Activated CD8-positive, alpha-beta memory T cell treated with anti-CD3 and anti-CD28 coated beads, Interleukin-2, amount 10 ng/mL, durations not matched to agents 7 days and 5 days (primary cell): ENCODE data around the gene PPIP5K2. TPM values are rescaled to one million over a fixed set of nuclear protein-coding genes. Genes with fewer than 3 reads are reported as not detected.
A peak's percentile ranks its signal among the peaks of the same experiment; 100 is the strongest.
"Not testable (repeated sequence)": the region's sequence is repeated elsewhere in the genome, so short reads cannot be mapped to it uniquely, and the experiment has no call there.

Experiments
- ATAC-seq: fragments of 150-1000 bp; cut with Tn5 transposase; one replicate; pipeline ENCODE4 v1.10.0; 2021; ENCODE audit warnings: moderate library complexity
- CTCF ChIA-PET: fragments of 350-600 bp; sonication (Branson Sonifier 250); formaldehyde crosslinking; loops from one replicate; lab custom pipeline; 2021; ENCODE audit warnings: antibody characterized with exemption; lab: Charles Lee
- DNase-seq: peaks from one replicate; pipeline ENCODE4 v3.0.0-alpha.2; 2020
- H3K27ac Mint-ChIP-seq: one replicate; pipeline ENCODE4 v1.8.0; 2021; ENCODE audit warnings: mild to moderate bottlenecking, mixed read lengths
- H3K27me3 Mint-ChIP-seq: one replicate; pipeline ENCODE4 v1.8.0; 2021; ENCODE audit warnings: mixed read lengths
- H3K36me3 Mint-ChIP-seq: one replicate; pipeline ENCODE4 v1.8.0; 2021; ENCODE audit warnings: mild to moderate bottlenecking, mixed read lengths
- H3K4me1 Mint-ChIP-seq: one replicate; pipeline ENCODE4 v1.8.0; 2021; ENCODE audit warnings: mixed read lengths
- H3K4me3 Mint-ChIP-seq: one replicate; pipeline ENCODE4 v1.8.0; 2021; ENCODE audit warnings: mild to moderate bottlenecking, moderate library complexity, mixed read lengths
- H3K9me3 Mint-ChIP-seq: one replicate; pipeline ENCODE4 v1.8.0; 2022; ENCODE audit warnings: low read depth, mixed read lengths
- total RNA-seq, 2 experiments: library from RNA; stranded (reverse); gene quantifications; one replicate each; pipeline ENCODE4 v1.2.3, GENCODE V29; 2021

Gene PPIP5K2
- 10 to 100 TPM; 61.4 to 62.6 TPM for total RNA-seq

DNA sequence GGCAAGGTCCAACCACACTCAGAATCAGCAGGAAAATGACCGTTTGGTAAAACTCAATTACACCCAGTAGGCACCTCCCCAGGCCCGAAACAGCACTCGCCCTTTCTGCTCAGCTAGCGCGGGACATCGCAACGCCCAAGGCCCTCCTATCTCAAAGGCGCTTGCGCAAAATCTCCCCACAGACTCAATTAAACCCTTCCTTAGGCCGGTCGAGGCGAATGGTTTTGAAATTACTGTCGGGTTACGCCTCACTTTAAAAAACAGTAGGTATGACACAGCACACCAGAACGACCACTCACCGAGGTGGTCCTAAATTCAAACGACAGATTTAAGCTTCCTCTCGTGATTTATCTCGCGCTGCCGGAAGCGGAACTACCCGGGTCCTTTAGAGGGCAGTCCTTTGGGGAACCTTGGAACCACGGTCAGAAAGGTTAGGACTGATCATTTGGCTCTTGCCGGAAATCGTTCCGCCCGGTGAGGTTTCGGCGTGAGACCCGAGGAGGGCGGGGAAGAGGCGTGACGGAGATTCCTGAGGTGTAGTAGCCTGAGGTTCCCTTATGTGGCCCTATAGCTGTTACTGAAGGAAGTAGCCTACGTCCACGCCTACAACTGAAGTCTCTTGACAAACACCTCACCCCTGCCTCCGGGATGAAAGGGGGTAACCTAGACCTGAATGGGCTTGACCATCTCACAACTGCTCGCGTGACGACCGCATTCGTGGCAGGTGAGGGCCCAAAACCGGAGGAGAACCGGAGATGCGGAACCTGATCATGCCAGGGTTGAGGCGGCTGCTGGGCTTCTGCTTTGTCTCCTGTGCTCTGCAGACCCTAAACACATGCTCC is at the start of gene PPIP5K2, which contains the start of gene GIN1:
Gene PPIP5K2, plus strand, starts transcription at position 537 of the 842 bp plus-strand sequence. CDS start 9,289 bp downstream, outside the sequence.
Gene GIN1, minus strand, starts transcription at position 374 of the 842 bp plus-strand sequence. CDS start 11,431 bp downstream, outside the sequence.
- Mint-ChIP-seq H3K36me3 (peaks cover 13% of the 10 kb centered on the region), H3K4me1 (peaks cover 41% of the 10 kb centered on the region)
- peak; percentile 91 for ATAC-seq

DNA sequence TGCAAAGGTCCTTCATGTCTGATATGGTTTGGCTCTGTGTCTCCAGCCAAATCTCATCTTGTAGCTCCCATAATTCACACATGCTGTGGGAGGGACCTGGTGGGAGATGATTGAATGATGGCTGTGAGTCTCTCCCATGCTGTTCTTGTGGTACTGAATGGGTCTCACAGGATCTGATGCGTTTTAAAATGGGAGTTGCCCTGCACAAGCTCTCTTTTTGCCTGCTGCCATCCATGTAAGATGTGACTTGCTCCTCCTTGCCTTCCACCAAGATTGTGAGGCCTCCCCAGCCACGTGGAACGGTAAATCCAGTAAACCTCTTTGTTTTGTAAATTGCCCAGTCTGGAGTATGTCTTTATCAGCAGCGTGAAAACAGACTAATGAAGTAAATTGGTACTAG is 46.6 kb upstream of the PPIP5K2 start:
- ATAC-seq, DNase-seq, H3K4me3 Mint-ChIP-seq, H3K27ac Mint-ChIP-seq, CTCF ChIA-PET, H3K27me3 Mint-ChIP-seq, H3K4me1 Mint-ChIP-seq, H3K36me3 Mint-ChIP-seq: not testable (repeated sequence)
- peaks cover 25% of the 10 kb centered on the region for H3K9me3 Mint-ChIP-seq

More for the DNA sequence above, at the start of gene PPIP5K2, which contains the start of gene GIN1:
- CTCF ChIA-PET: interaction anchor here (1.0 to 1.8 kb wide), 6 partner anchors 17 to 357 kb away, joined by 3 to 5 read pairs (median 3); partner anchors contain the start of gene MACIR
- DNase-seq: peak; percentile 98
- Mint-ChIP-seq H3K4me3 (peak within 1 kb of the TSS; percentile 81), H3K27me3 (no peaks in the 10 kb centered on the region), H3K27ac (peak within 1 kb of the TSS; percentile 98), H3K9me3 (no peaks in the 10 kb centered on the region)

DNA sequence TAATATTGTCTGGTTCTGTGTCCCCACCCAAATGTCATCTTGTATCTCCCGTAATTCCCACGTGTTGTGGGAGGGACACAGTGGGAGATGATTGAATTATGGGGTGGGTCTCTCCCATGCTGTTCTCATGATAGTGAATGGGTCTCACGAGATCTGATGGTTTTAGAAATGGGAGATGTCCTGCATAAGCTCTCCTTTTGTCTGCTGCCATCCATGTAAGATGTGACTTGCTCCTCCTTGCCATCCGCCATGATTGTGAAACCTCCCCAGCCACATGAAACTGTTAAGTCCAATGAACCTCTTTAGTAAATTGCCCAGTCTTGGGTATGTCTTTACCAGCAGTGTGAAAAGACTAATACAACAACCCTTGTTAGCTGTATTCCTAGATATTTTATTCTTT is 44.7 kb upstream of the PPIP5K2 start:
- Mint-ChIP-seq H3K36me3 (no peaks in the 10 kb centered on the region), H3K4me3 (no peak overlapping the region), H3K4me1 (no peaks in the 10 kb centered on the region), H3K27me3 (peaks cover 2% of the 10 kb centered on the region), H3K27ac (no peak overlapping the region), H3K9me3 (peaks cover 25% of the 10 kb centered on the region)
- ATAC-seq: no peak
- CTCF ChIA-PET: no interaction called here
- DNase-seq: no peak

DNA sequence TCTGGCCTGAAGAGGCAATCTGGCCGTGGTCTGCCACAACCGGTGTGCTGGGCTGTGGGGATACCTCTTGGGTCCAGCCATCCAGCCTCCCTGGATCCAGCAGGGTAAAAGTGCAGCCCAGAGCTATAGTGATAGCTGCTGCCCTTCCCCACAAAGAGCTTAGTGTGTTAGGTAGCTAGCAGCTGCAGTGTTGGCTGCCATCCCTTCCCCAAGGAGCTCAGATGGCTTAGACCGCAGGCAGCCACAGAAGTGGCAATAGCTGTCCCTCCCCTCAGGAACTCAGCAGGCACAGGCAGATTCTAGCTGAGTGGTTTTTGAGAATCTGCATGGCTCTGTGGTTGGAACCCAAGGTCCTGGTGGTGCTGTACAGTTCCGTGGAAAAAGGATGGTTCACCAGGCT is 40.3 kb upstream of the PPIP5K2 start:
- CTCF ChIA-PET: no interaction called here
- ATAC-seq: no peak
- H3K9me3 Mint-ChIP-seq: peaks cover 37% of the 10 kb centered on the region
- no peak for DNase-seq
- H3K4me1 Mint-ChIP-seq: no peaks in the 10 kb centered on the region
- no peak overlapping the region for H3K27ac Mint-ChIP-seq
- H3K4me3 Mint-ChIP-seq: no peak overlapping the region
- H3K36me3 Mint-ChIP-seq: peaks cover 3% of the 10 kb centered on the region
- H3K27me3 Mint-ChIP-seq: peaks cover 3% of the 10 kb centered on the region

DNA sequence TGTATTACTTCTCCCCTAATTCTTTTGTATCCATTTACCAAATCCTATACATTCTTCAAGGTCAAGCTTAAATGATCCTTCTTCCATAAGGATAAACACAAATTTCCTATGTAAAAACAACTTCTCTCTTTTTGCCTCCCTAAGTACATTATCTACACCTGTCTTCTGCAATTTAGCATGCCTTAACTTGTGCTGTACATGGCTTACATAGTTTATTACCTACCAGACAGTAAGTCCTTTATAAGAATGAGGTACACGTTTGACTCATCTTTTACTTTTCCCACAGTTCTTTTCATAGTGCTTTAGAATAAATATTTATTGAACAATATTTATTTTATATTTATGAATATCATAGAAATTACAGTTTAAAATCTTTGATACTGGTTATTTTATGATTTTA is 33.6 kb upstream of the PPIP5K2 start:
- no peaks in the 10 kb centered on the region for H3K4me1 Mint-ChIP-seq
- ATAC-seq: no peak
- no peak overlapping the region for H3K27ac Mint-ChIP-seq
- peaks cover 19% of the 10 kb centered on the region for H3K9me3 Mint-ChIP-seq
- CTCF ChIA-PET: no interaction called here
- H3K27me3 Mint-ChIP-seq: peaks cover 3% of the 10 kb centered on the region
- no peak overlapping the region for H3K4me3 Mint-ChIP-seq
- H3K36me3 Mint-ChIP-seq: peaks cover 21% of the 10 kb centered on the region
- no peak for DNase-seq

DNA sequence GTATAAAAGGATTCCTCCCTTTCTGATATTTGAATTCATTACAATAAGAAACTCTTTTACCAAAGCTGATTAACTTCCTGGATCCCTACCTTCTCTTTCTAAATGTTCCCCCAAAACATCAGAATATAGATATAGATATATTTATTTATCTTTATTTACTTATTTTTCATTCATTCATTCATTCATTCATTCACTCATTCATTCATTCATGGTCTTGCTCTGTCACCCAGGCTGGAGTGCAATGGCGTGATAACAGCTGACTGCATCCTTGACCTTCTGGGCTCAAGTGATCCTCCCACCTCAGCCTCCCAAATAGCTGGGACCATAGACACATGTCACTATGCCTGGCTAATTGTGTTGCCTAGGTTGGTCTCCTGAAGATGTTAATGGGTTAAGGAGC is 30.8 kb upstream of the PPIP5K2 start:
- no peaks in the 10 kb centered on the region for H3K4me1 Mint-ChIP-seq
- no peaks in the 10 kb centered on the region for H3K27me3 Mint-ChIP-seq
- peaks cover 3% of the 10 kb centered on the region for H3K9me3 Mint-ChIP-seq
- no peak overlapping the region for H3K27ac Mint-ChIP-seq
- peaks cover 30% of the 10 kb centered on the region for H3K36me3 Mint-ChIP-seq
- no peak for ATAC-seq
- DNase-seq: no peak
- no peak overlapping the region for H3K4me3 Mint-ChIP-seq
- CTCF ChIA-PET: interaction anchor here (1.0 kb wide), 1 partner anchor 135 kb away, joined by 4 read pairs; no protein-coding TSS in a partner anchor

DNA sequence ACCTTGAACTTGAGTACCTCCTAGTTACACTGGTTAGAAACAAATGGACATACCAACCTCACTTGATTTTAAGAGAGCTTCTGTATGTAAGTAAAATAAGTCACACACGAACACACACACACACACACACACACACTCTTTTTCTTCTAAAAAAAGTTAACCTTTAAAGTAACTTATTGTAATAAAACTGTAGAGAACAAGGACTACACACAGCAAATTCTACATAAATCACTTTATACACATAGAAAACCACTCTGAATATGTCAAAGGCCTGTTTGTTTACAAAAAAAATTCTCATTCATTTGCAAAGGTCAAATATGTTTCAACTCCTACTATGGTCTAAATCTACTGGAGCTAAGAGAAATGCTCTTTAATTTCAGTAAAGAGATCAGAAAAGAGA is 29.3 kb upstream of the PPIP5K2 start:
- no peak overlapping the region for H3K4me3 Mint-ChIP-seq
- H3K27me3 Mint-ChIP-seq: no peaks in the 10 kb centered on the region
- ATAC-seq (no peak), DNase-seq (no peak)
- no peaks in the 10 kb centered on the region for H3K4me1 Mint-ChIP-seq
- H3K36me3 Mint-ChIP-seq: peaks cover 23% of the 10 kb centered on the region
- peaks cover 2% of the 10 kb centered on the region for H3K9me3 Mint-ChIP-seq
- CTCF ChIA-PET: no interaction called here
- no peak overlapping the region for H3K27ac Mint-ChIP-seq

DNA sequence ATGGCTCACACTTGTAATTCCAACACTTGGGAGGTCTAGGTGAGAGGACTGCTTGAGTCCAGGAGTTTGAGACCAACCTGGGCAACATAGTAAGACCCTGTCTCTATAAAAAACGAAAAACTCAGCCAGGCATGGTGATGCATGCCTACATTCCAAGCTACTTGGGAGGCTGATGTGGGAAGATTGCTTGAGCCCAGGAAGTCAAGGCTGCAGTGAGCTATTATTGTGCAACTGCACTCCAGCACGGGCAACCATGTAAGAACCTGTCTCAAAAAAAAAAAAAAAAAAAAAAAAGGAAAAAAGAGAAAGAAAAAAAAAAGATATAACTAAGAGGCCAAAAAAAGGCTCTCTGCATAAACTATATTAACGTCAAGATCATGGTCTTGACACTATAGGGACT is 27.4 kb upstream of the PPIP5K2 start:
- no peaks in the 10 kb centered on the region for H3K9me3 Mint-ChIP-seq
- H3K36me3 Mint-ChIP-seq: peaks cover 24% of the 10 kb centered on the region

DNA sequence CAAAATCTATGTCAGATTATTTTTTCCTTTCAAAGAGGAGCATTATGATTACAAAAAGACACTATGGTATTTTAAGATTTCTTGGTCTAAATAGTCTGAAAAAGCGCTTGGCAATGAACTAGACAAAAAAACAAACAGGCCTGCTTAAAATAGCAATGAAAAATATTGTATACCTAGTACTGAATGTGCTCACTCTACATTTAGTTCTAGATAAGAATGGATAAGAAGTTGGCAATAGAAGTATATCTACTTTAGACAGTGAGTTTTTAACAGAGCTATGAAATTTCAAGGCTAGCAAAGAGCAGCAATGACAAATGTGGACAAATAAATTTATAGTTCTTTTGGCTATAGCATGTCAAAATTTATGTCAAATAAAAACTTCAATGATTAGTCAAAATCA is 26.4 kb upstream of the PPIP5K2 start:
- CTCF ChIA-PET: no interaction called here
- H3K4me3 Mint-ChIP-seq: no peak overlapping the region
- peaks cover 21% of the 10 kb centered on the region for H3K36me3 Mint-ChIP-seq
- no peaks in the 10 kb centered on the region for H3K27me3 Mint-ChIP-seq
- H3K9me3 Mint-ChIP-seq: no peaks in the 10 kb centered on the region
- H3K27ac Mint-ChIP-seq: no peak overlapping the region
- no peak for ATAC-seq
- no peak for DNase-seq
- H3K4me1 Mint-ChIP-seq: no peaks in the 10 kb centered on the region

More for the DNA sequence above, 27.4 kb upstream of the PPIP5K2 start:
- Mint-ChIP-seq H3K27ac (no peak overlapping the region), H3K4me3 (no peak overlapping the region), H3K4me1 (no peaks in the 10 kb centered on the region), H3K27me3 (no peaks in the 10 kb centered on the region)
- no peak for DNase-seq
- CTCF ChIA-PET: no interaction called here
- ATAC-seq: no peak

DNA sequence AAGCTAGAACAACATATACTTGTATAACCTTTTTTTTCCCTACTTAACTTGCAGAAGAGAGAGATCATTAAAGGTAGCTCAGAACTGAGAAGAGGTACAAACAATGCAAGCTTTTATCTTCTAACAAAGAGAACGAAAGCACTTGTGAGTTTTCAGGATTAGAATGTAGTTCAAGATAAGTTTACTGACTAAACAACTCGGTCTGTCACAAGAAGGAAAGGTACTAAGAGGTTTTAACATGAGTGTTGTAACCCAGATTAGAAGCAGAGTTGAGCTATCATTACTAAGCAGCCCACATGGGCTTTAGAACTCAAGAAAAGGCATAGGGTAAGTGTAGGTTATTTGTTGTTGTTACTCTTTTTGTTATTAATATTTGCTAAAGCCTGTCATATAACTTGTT is 25.4 kb upstream of the PPIP5K2 start:
- DNase-seq: no peak
- Mint-ChIP-seq H3K27me3 (no peaks in the 10 kb centered on the region), H3K36me3 (peaks cover 19% of the 10 kb centered on the region), H3K4me1 (no peaks in the 10 kb centered on the region), H3K9me3 (no peaks in the 10 kb centered on the region), H3K4me3 (no peak overlapping the region), H3K27ac (no peak overlapping the region)
- CTCF ChIA-PET: no interaction called here
- no peak for ATAC-seq

DNA sequence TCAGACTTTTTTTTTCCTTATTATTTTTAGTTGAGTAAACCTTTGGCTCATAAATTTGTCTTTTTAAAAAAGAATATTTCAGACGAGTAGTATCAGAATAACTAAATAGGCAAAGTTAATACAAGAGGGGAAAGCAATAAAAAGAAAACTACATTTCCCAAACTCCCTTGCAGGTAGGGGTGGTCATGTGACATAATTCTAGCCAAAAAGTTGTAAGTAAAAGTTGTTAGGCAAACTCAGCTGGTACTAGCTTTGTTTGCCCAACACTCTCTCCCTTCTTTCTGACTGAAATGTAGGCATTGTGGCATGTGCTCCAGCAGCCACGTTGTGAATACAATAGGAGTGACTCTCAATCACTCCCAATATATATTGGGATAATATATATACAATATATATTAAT is 21.1 kb upstream of the PPIP5K2 start:
- no peak for ATAC-seq
- H3K9me3 Mint-ChIP-seq: no peaks in the 10 kb centered on the region
- no peak overlapping the region for H3K4me3 Mint-ChIP-seq
- no peaks in the 10 kb centered on the region for H3K27me3 Mint-ChIP-seq
- CTCF ChIA-PET: no interaction called here
- no peak for DNase-seq
- no peak overlapping the region for H3K27ac Mint-ChIP-seq
- H3K4me1 Mint-ChIP-seq: no peaks in the 10 kb centered on the region
- H3K36me3 Mint-ChIP-seq: peaks cover 15% of the 10 kb centered on the region

DNA sequence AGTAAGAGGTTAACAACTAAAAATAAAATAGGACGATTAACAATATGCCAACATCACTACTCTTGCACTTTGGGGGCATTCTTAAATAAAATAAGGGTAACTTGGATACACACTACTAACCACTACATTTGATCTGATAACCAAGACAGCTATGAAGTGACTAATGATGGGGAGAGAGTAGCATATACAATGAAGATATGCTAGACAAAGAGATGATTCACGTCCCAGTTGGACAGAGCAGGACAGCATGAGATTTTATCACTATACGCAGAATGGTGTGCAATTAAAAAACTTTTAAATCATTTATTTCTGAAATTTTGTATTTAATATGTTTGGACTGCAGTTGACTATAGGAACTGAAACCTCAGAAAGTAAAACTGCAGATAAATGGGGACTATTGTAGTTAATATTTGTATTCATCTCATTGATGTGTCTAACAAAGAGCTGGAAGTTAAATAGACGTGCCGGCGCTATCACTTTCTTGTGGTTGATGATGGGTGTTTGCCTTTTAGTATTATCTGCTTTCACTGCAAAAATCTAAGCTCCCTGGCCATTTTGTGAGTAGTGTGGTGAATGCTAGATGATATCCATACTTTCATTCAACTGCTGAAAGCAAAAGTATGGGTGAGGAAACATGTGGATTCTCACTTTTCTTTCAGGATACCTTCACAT is 18.9 kb upstream of the PPIP5K2 start:
- Mint-ChIP-seq H3K9me3 (no peaks in the 10 kb centered on the region), H3K4me3 (no peak overlapping the region), H3K4me1 (no peaks in the 10 kb centered on the region), H3K36me3 (peaks cover 18% of the 10 kb centered on the region), H3K27ac (no peak overlapping the region), H3K27me3 (no peaks in the 10 kb centered on the region)
- ATAC-seq: no peak
- no peak for DNase-seq
- CTCF ChIA-PET: interaction anchor here (0.9 to 1.0 kb wide), 2 partner anchors 11 to 38 kb away, joined by 3 read pairs; no protein-coding TSS in a partner anchor

DNA sequence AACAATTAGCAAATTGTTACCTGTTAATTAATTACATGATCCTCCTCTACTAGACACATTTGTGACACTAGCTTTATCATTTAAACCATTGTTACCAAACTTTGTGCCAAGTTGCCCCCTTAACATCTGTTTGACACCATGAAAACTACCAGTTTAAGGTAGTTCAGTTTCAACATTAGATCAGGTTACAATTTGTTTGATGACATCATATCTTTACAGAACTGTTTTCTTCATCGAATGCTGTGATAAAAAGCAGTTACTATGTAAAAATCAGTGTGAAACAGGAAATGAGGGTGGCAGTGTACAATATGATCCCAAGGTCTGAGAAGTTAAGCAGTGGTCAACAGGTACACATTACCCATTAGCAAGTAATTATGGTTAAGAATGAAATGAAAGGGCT is 17.9 kb upstream of the PPIP5K2 start:
- H3K4me3 Mint-ChIP-seq: no peak overlapping the region
- no peak for ATAC-seq
- no peaks in the 10 kb centered on the region for H3K9me3 Mint-ChIP-seq
- H3K36me3 Mint-ChIP-seq: peaks cover 13% of the 10 kb centered on the region
- no peaks in the 10 kb centered on the region for H3K4me1 Mint-ChIP-seq
- no peaks in the 10 kb centered on the region for H3K27me3 Mint-ChIP-seq
- CTCF ChIA-PET: interaction anchor here (1.0 to 1.5 kb wide), 2 partner anchors 18 to 37 kb away, joined by 3 read pairs; partner anchors contain the start of genes GIN1 and PPIP5K2
- no peak for DNase-seq
- no peak overlapping the region for H3K27ac Mint-ChIP-seq
